ENCODE data around the gene KRTAP12-3.

DNA sequence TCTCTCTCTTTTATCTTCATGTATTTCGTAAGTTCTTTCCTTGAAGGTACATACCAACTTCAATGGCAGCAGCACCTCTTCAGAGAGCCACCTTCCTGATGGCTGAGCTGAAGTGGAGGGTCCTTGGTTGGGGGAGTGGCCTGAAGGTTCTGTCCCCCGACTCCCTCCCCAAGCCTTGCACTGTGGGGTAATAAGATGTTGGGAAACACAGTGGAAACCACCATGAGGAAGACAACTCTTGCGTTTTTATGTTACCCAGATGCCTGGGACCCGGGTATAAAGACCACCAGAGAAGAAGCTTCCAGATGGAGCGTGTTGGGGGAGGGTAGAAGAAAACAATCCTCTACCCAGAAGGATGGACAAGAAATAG lies 794 bp downstream of the KRTAP12-3 start:
- TF ChIP-seq, protein P1, sequence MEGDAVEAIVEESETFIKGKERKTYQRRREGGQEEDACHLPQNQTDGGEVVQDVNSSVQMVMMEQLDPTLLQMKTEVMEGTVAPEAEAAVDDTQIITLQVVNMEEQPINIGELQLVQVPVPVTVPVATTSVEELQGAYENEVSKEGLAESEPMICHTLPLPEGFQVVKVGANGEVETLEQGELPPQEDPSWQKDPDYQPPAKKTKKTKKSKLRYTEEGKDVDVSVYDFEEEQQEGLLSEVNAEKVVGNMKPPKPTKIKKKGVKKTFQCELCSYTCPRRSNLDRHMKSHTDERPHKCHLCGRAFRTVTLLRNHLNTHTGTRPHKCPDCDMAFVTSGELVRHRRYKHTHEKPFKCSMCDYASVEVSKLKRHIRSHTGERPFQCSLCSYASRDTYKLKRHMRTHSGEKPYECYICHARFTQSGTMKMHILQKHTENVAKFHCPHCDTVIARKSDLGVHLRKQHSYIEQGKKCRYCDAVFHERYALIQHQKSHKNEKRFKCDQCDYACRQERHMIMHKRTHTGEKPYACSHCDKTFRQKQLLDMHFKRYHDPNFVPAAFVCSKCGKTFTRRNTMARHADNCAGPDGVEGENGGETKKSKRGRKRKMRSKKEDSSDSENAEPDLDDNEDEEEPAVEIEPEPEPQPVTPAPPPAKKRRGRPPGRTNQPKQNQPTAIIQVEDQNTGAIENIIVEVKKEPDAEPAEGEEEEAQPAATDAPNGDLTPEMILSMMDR (IDR thresholded peaks at IDR 0.05): no peak
- no peak for TF ChIP-seq EZH2 (IDR thresholded peaks at IDR 0.05; ENCODE audit: borderline replicate concordance, insufficient read depth, low read depth, low read length, poor library complexity, severe bottlenecking)
